ENCODE results near the gene ARVCF. TPM values are rescaled to one million over a fixed set of nuclear protein-coding genes. Genes with fewer than 3 reads are reported as not detected.
A peak's percentile ranks its signal among the peaks of the same experiment; 100 is the strongest.

The ARVCF gene
- total and polyA plus RNA-seq, 8 donors, result 3.5 to 51.3 (median 13.6) TPM

GRCh38 chr22:19984201-19984753 lies 32.3 kb downstream of the ARVCF start:
- H3K27me3 ChIP-seq, result no peaks in the 10 kb centered on the region
- 78 to 93% (median 89%) methylated on average over 13 to 19 of the region's 19 CpGs for WGBS, 5 donors
- DNase-seq, result peak in 1 of 2 donors; percentile 74
- no peaks in the 10 kb centered on the region for H3K9me3 ChIP-seq
- TF ChIP-seq CTCF (IDR thresholded peaks at IDR 0.05) (no peak), POLR2A (IDR thresholded peaks at IDR 0.05) (no peak), POLR2AphosphoS5 (IDR thresholded peaks at IDR 0.05) (peak in 1 of 3 donors; percentile 5)
- peaks cover 14 to 44% (median 31%) of the 10 kb centered on the region in 4 donors for H3K4me1 ChIP-seq
- peaks cover 14 to 27% (median 25%) of the 10 kb centered on the region in 4 donors for H3K36me3 ChIP-seq
- no peak overlapping the region for H3K4me3 ChIP-seq
- peak overlapping the region in 3 of 5 donors; percentile 40 to 69 (median 54) for H3K27ac ChIP-seq
- intact Hi-C loops (cut with DNase I; ENCODE audit: low total_unique reads), result no loop called here

GRCh38 chr22:19983741-19984140 lies 32.9 kb downstream of the ARVCF start:
- Histone ChIP-seq H3K27me3 (no peaks in the 10 kb centered on the region), H3K36me3 (peaks cover 14 to 33% (median 31%) of the 10 kb centered on the region in 4 donors), H3K4me1 (peaks cover 14 to 44% (median 31%) of the 10 kb centered on the region in 4 donors), H3K27ac (peak overlapping the region in 2 of 5 donors; percentile 54 to 69), H3K4me3 (no peak overlapping the region), H3K9me3 (no peaks in the 10 kb centered on the region)
- intact Hi-C loops (cut with DNase I; ENCODE audit: low total_unique reads), result no loop called here
- TF ChIP-seq EP300 (IDR thresholded peaks at IDR 0.05) (no peak), CTCF (IDR thresholded peaks at IDR 0.05) (no peak), POLR2A (IDR thresholded peaks at IDR 0.05) (no peak), POLR2AphosphoS5 (IDR thresholded peaks at IDR 0.05) (no peak)
- 71 to 78% (median 75%) methylated on average over 5 of the region's 5 CpGs for WGBS, 5 donors
- DNase-seq, result no peak

- TF ChIP-seq POLR2A (IDR thresholded peaks at IDR 0.05), result no peak
- no peak for TF ChIP-seq CTCF (IDR thresholded peaks at IDR 0.05)
- no peak for TF ChIP-seq EP300 (IDR thresholded peaks at IDR 0.05)
- no peak for TF ChIP-seq POLR2AphosphoS5 (IDR thresholded peaks at IDR 0.05)
- H3K4me3 ChIP-seq, result no peak overlapping the region
- H3K36me3 ChIP-seq, result peaks cover 14 to 39% (median 37%) of the 10 kb centered on the region in 4 donors
- H3K4me1 ChIP-seq, result peaks cover 14 to 44% (median 31%) of the 10 kb centered on the region in 4 donors
- H3K9me3 ChIP-seq, result no peaks in the 10 kb centered on the region
- no peaks in the 10 kb centered on the region for H3K27me3 ChIP-seq
- 84 to 94% (median 87%) methylated on average over 6 to 8 of the region's 8 CpGs; no CpG with 5 or more reads in 1 of the 5 donors for WGBS, 5 donors
- peak overlapping the region in 1 of 5 donors; percentile 69 for H3K27ac ChIP-seq
- intact Hi-C loops (cut with DNase I; ENCODE audit: low total_unique reads), result no loop called here
- DNase-seq, result no peak
Measured at GRCh38 chr22:19982991-19983578, 33.5 kb downstream of the ARVCF start.

GRCh38 chr22:19981961-19982920 lies 34.4 kb downstream of the ARVCF start:
- Histone ChIP-seq H3K4me3 (no peak overlapping the region), H3K4me1 (peaks cover 14 to 40% (median 29%) of the 10 kb centered on the region in 4 donors), H3K27me3 (no peaks in the 10 kb centered on the region), H3K36me3 (peaks cover 14 to 48% (median 40%) of the 10 kb centered on the region in 4 donors), H3K27ac (peak overlapping the region in 1 of 5 donors; percentile 69), H3K9me3 (no peaks in the 10 kb centered on the region)
- no peak for TF ChIP-seq POLR2AphosphoS5 (IDR thresholded peaks at IDR 0.05)
- TF ChIP-seq CTCF (IDR thresholded peaks at IDR 0.05), result no peak
- TF ChIP-seq EP300 (IDR thresholded peaks at IDR 0.05), result no peak
- TF ChIP-seq POLR2A (IDR thresholded peaks at IDR 0.05), result no peak
- intact Hi-C loops (cut with DNase I; ENCODE audit: low total_unique reads), result no loop called here
- no peak for DNase-seq
- WGBS, 5 donors, result 93 to 98% (median 97%) methylated on average over 10 to 16 of the region's 16 CpGs
